GM10847 (cell line): ENCODE measurements around the gene LLCFC1.

Source experiments
- POLR2A ChIP-seq: IDR thresholded peaks from 2 replicates; pipeline ENCODE4 v1.6.1; 2011; ENCODE audit not compliant: insufficient read length; ENCODE audit errors: extremely low read depth

The LLCFC1 gene

GRCh38 chr7:142904128-142904527 is 35.2 kb upstream of the LLCFC1 start:
- no peak for TF ChIP-seq POLR2A

- TF ChIP-seq POLR2A = no peak
Observed at GRCh38 chr7:142905759-142906158, 33.5 kb upstream of the LLCFC1 start.

GRCh38 chr7:142906643-142907042 is 32.6 kb upstream of the LLCFC1 start:
- TF ChIP-seq POLR2A = no peak

GRCh38 chr7:142908290-142908689 is 31.0 kb upstream of the LLCFC1 start:
- no peak for TF ChIP-seq POLR2A

- TF ChIP-seq POLR2A = no peak
Observed at GRCh38 chr7:142908921-142909890, 30.1 kb upstream of the LLCFC1 start.

GRCh38 chr7:142910031-142910433 is 29.3 kb upstream of the LLCFC1 start:
- TF ChIP-seq POLR2A = no peak

GRCh38 chr7:142910481-142910880 is 28.8 kb upstream of the LLCFC1 start:
- TF ChIP-seq POLR2A = no peak

- no peak for TF ChIP-seq POLR2A
Observed at GRCh38 chr7:142913051-142913450, 26.2 kb upstream of the LLCFC1 start.

- TF ChIP-seq POLR2A = no peak
Observed at GRCh38 chr7:142913566-142913965, 25.7 kb upstream of the LLCFC1 start.

- TF ChIP-seq POLR2A = no peak
Observed at GRCh38 chr7:142914121-142914520, 25.2 kb upstream of the LLCFC1 start.

GRCh38 chr7:142915315-142915714 is 24.0 kb upstream of the LLCFC1 start:
- no peak for TF ChIP-seq POLR2A

GRCh38 chr7:142916508-142916907 is 22.8 kb upstream of the LLCFC1 start:
- no peak for TF ChIP-seq POLR2A

GRCh38 chr7:142917447-142917846 is 21.8 kb upstream of the LLCFC1 start:
- no peak for TF ChIP-seq POLR2A

- TF ChIP-seq POLR2A = no peak
Observed at GRCh38 chr7:142918901-142919300, 20.4 kb upstream of the LLCFC1 start.

- TF ChIP-seq POLR2A = no peak
Observed at GRCh38 chr7:142919656-142920055, 19.6 kb upstream of the LLCFC1 start.

GRCh38 chr7:142923391-142923790 is 15.9 kb upstream of the LLCFC1 start:
- no peak for TF ChIP-seq POLR2A

GRCh38 chr7:142925413-142925812 is 13.9 kb upstream of the LLCFC1 start:
- TF ChIP-seq POLR2A = no peak

GRCh38 chr7:142927085-142927745 is 12.1 kb upstream of the LLCFC1 start:
- TF ChIP-seq POLR2A = no peak
